Right lung (tissue), 5 donors: Measurements from ENCODE around the gene KRTAP2-3. TPM values are rescaled to one million over a fixed set of nuclear protein-coding genes. Genes with fewer than 3 reads are reported as not detected.
"Not testable (repeated sequence)": the region's sequence is repeated elsewhere in the genome, so short reads cannot be mapped to it uniquely, and the experiment has no call there.

Experiments
- DNase-seq, 2 donors: peaks; one replicate each; pipeline ENCODE4 v3.0.0-alpha.2; 2013
- polyA plus RNA-seq, 5 donors: library from polyadenylated mRNA; unstranded; fragments of 120-200 nt; gene quantifications; one replicate each; pipeline versions ENCODE4 v1.2.1 to v1.2.3, GENCODE V29; 2013; ENCODE audit warnings: inconsistent platforms in 1 of 5, low replicate concordance in 1 of 5; ENCODE audit not compliant: insufficient read length in 5 of 5, insufficient read depth in 1 of 5

The KRTAP2-3 gene
- polyA plus RNA-seq, 5 donors, result not detected

DNA sequence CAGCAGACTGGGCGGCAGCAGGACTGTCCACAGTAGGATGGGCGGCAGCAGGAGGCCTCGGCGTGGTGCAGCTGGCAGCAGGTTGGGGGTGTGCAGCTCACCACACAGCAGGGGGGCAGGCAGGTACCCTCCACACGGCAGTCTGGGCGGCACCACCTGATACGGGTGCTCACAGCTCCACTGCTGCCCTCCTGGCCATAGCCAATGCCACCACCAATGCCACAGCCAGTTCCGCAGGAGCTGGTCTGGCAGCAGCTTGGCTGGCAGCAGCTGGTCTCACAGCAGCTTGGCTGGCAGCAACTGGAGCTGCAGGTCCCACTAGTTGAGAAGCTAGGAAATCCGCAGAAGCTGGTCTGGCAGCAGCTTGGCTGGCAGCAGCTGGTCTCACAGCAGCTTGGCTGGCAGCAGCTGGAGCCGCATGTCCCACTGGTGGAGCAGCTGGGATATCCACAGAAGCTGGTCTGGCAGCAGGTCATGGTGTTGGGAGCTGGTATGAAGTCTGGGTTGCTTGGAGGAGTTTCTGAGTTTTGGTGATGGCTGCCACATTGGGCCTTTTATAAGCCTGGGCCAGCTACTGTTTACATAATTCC lies 25.5 kb downstream of the KRTAP2-3 start, which contains the start of gene KRTAP1-3:
TSS of gene KRTAP1-3 (minus strand) at position 529 of the 590 bp plus-strand sequence. CDS start at position 476, 53 bp downstream.
- not testable (repeated sequence) for DNase-seq

GRCh38 chr17:41029633-41030245 lies 30.2 kb downstream of the KRTAP2-3 start, which contains the start of gene KRTAP1-4:
TSS of gene KRTAP1-4 (minus strand) at chr17:41030195. CDS start at chr17:41030078, 117 bp downstream.
- DNase-seq, result no peak

DNA sequence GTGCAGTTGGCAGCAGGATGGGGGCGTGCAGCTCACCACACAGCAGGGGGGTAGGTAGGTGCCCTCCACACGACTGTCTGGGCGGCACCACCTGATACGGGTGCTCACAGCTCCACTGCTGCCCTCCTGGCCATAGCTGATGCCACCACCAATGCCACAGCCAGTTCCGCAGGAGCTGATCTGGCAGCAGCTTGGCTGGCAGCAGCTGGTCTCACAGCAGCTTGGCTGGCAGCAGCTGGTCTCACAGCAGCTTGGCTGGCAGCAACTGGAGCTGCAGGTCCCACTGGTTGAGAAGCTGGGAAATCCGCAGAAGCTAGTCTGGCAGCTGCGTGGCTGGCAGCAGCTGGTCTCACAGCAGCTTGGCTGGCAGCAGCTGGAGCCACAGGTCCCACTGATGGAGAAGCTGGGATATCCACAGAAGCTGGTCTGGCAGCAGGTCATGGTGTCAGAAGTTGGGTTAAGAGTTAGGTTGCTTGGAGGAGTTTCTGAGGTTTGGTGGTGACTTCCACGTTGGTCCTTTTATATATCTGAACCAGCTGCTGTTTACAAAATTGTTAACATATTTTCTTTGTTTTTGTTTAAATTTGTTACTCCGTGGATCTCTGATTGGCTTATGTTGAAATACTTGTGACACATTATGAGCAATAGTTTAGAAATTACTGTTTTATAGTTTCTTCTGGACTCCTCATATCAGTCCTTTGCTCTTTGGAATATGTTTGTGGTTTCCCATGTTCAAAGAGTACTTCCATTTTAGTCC lies 33.0 kb downstream of the KRTAP2-3 start, which contains the start of gene KRTAP1-5:
TSS of gene KRTAP1-5 (minus strand) at position 494 of the 757 bp plus-strand sequence. CDS start at position 441, 53 bp downstream.
- no peak for DNase-seq

GRCh38 chr17:41024697-41025096 lies 35.2 kb downstream of the KRTAP2-3 start:
- no peak for DNase-seq

GRCh38 chr17:41020336-41020735 lies 39.6 kb downstream of the KRTAP2-3 start:
- DNase-seq, result no peak

DNA sequence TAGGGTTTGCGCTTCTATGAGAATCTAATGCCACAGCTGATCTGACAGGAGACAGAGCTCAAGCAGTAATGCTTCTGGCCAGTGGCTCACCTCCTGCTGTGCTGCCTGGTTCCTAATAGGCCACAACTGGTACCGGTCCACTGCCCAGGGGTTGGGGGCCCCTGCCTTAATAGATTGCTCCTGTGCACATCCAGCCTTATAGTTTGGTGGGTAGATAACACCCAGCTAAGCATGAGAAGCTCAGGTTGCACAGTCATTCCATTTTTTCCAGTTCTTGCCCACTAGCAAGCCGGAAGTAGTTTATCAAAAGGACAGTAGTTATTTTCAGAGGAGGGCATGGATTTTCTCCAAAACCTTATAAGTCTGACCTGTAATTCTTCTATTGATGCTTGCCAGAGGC lies 40.5 kb downstream of the KRTAP2-3 start:
- DNase-seq, result no peak

- DNase-seq, result no peak
These were observed 41.4 kb downstream of the KRTAP2-3 start for GRCh38 chr17:41018541-41018940.

DNA sequence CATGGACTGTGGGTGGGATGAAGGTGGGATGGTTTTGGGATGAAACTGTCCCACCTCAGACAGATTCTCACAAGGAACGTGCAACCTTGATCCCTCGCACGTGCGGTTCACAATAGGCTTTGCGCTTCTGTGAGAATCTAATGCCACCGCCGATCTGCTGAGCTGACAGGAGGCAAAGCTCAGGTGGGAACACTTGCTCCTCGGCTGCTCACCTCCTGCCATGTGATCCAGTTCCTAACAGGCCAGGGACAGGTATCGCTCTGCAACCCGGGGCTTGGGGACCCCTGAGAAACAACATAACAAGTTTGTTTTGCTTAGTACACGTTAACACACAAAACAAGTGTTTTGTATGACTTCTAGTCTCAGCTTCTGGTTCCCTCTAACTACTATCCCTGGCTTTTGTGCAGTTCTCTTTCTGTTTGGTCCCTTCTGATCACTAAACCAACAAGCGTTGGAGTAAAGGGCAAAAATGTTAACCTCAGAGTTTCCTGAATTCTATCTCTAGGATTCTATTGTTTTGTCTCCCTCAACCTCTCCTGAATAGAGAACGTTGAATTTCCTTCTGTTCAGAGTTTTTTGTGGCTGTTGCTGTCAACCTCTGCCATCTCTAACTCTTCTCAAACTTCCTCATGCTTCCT lies 43.2 kb downstream of the KRTAP2-3 start:
- no peak for DNase-seq

DNA sequence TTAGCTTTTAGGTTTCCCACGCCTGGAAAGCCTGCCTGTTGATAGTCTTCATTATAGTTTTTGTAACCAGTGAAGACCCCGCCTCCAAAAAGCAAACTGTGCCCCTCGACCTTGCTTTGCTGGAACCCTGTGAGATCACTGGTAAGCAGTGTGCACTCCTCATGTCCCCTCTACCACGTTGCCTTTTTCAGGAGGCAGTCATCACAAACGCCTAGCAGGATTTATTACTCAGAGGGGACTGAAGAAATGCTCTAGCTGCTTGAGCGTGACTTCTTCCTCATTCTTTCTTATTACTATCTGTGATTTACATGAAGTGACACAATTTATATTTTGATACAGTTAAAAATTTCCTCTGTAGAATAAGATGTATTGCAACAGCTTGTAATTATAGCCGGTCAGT lies 44.5 kb downstream of the KRTAP2-3 start:
- no peak for DNase-seq

DNA sequence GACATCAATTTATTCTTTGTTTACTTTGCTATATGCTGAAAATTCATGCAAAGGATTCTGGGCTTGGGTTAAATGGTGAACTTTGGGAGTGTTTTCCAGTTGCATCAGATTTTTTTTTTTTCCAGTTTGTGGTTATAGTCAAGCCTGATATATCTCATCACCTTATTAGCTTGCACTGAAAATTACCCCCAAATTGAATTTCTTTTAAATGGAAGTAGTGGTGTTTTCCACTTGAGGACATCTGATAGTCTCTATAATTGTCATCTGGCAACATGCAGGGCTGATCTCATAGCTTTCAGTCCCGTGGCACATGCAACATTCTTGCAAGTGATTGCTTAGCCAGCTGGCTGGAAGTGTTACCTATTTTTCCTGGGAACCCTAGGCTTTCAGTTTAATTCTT lies 46.3 kb downstream of the KRTAP2-3 start:
- no peak for DNase-seq

GRCh38 chr17:41013181-41013580 lies 46.7 kb downstream of the KRTAP2-3 start:
- DNase-seq, result no peak

- DNase-seq, result no peak
These were observed 47.4 kb downstream of the KRTAP2-3 start for GRCh38 chr17:41012326-41013120.

DNA sequence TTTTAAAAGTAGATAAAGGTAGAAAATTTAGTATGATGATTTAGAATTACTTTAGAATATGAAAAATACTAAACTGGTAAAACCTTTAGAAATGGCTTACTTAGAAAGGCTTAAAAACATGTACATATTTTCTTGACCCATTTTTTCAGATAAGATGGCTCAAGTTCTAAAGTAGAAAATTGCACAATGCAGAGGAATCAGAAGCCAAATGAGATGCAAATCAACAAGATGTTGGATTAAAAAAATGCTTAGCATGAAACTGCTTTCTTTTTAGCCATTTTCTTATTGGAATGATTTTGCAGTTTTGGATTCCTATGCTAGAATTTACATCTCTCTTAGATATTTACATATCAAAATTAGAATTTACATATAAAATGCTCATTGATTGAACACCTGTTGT lies 49.5 kb downstream of the KRTAP2-3 start:
- DNase-seq, result no peak

GRCh38 chr17:41009936-41010335 lies 50.0 kb downstream of the KRTAP2-3 start:
- no peak for DNase-seq

- no peak for DNase-seq
These were observed 50.6 kb downstream of the KRTAP2-3 start for GRCh38 chr17:41009301-41009760.

Other genes starting within 250 kb of the KRTAP2-3 start
- gene KRT10, start 237.5 kb downstream of the KRTAP2-3 start, polyA plus RNA-seq, result 10 to 100 TPM; 27.5 to 58.8 (median 45.4) TPM
- under 1 TPM in 3 of 5 donors, not detected in 2; 0.06 to 0.14 (median 0.13) TPM for gene KRT12, start 192.9 kb downstream of the KRTAP2-3 start, polyA plus RNA-seq
- gene KRT20, start 174.9 kb downstream of the KRTAP2-3 start, polyA plus RNA-seq, result not detected
- gene KRT23, start 122.5 kb downstream of the KRTAP2-3 start, polyA plus RNA-seq, result under 1 TPM in 3 of 5 donors, not detected in 2; 0.18 to 0.35 (median 0.21) TPM
- gene KRT39, start 93.2 kb downstream of the KRTAP2-3 start, polyA plus RNA-seq, result under 1 TPM in 1 of 5 donors, not detected in 4; 0.35 TPM
- gene KRT40, start 75.8 kb downstream of the KRTAP2-3 start, polyA plus RNA-seq, result under 1 TPM in 2 of 5 donors, not detected in 3; 0.06 to 0.70 TPM
- gene KRTAP3-3, start 66.0 kb downstream of the KRTAP2-3 start, polyA plus RNA-seq, result not detected
- not detected for gene KRTAP3-2, start 60.2 kb downstream of the KRTAP2-3 start, polyA plus RNA-seq
- gene KRTAP3-1, start 51.0 kb downstream of the KRTAP2-3 start, polyA plus RNA-seq, result not detected
- gene KRTAP1-5, start 32.9 kb downstream of the KRTAP2-3 start, polyA plus RNA-seq, result not detected
- gene KRTAP1-4, start 29.9 kb downstream of the KRTAP2-3 start, polyA plus RNA-seq, result not detected
- not detected for gene KRTAP1-3, start 25.2 kb downstream of the KRTAP2-3 start, polyA plus RNA-seq
- gene KRTAP1-1, start 18.7 kb downstream of the KRTAP2-3 start, polyA plus RNA-seq, result not detected
- not detected for gene KRTAP2-1, start 12.8 kb downstream of the KRTAP2-3 start, polyA plus RNA-seq
- gene KRTAP2-2, start 4.9 kb downstream of the KRTAP2-3 start, polyA plus RNA-seq, result not detected
- not detected for gene KRTAP2-4, start 5.8 kb upstream of the KRTAP2-3 start, polyA plus RNA-seq
- gene KRTAP4-7, start 24.0 kb upstream of the KRTAP2-3 start, polyA plus RNA-seq, result not detected
- gene KRTAP4-8, start 38.0 kb upstream of the KRTAP2-3 start, polyA plus RNA-seq, result not detected
- not detected for gene KRTAP4-16, start 42.1 kb upstream of the KRTAP2-3 start, polyA plus RNA-seq
- not detected for gene KRTAP4-9, start 45.3 kb upstream of the KRTAP2-3 start, polyA plus RNA-seq
- gene KRTAP4-11, start 58.3 kb upstream of the KRTAP2-3 start, polyA plus RNA-seq, result under 1 TPM in 1 of 5 donors, not detected in 4; 0.13 TPM
- gene KRTAP4-12, start 64.1 kb upstream of the KRTAP2-3 start, polyA plus RNA-seq, result not detected
- not detected for gene KRTAP4-6, start 80.4 kb upstream of the KRTAP2-3 start, polyA plus RNA-seq
- gene KRTAP4-5, start 89.7 kb upstream of the KRTAP2-3 start, polyA plus RNA-seq, result not detected
- not detected for gene KRTAP4-4, start 100.6 kb upstream of the KRTAP2-3 start, polyA plus RNA-seq
- not detected for gene KRTAP4-3, start 108.1 kb upstream of the KRTAP2-3 start, polyA plus RNA-seq
- gene KRTAP4-2, start 118.1 kb upstream of the KRTAP2-3 start, polyA plus RNA-seq, result not detected
- not detected for gene KRTAP4-1, start 124.8 kb upstream of the KRTAP2-3 start, polyA plus RNA-seq
- gene KRTAP9-1, start 129.8 kb upstream of the KRTAP2-3 start, polyA plus RNA-seq, result not detected
- gene KRTAP9-2, start 166.5 kb upstream of the KRTAP2-3 start, polyA plus RNA-seq, result not detected
- gene KRTAP9-3, start 172.3 kb upstream of the KRTAP2-3 start, polyA plus RNA-seq, result not detected
- not detected for gene KRTAP9-8, start 177.9 kb upstream of the KRTAP2-3 start, polyA plus RNA-seq
- not detected for gene KRTAP9-4, start 189.6 kb upstream of the KRTAP2-3 start, polyA plus RNA-seq
- gene KRTAP9-9, start 195.3 kb upstream of the KRTAP2-3 start, polyA plus RNA-seq, result not detected
- gene KRTAP9-6, start 205.3 kb upstream of the KRTAP2-3 start, polyA plus RNA-seq, result under 1 TPM; 0.13 to 0.25 (median 0.18) TPM
- not detected for gene KRTAP9-7, start 215.6 kb upstream of the KRTAP2-3 start, polyA plus RNA-seq
- not detected for gene KRTAP29-1, start 242.7 kb upstream of the KRTAP2-3 start, polyA plus RNA-seq
- gene KRTAP16-1, start 249.2 kb upstream of the KRTAP2-3 start, polyA plus RNA-seq, result not detected